PC-3 (cell line): Measurements from ENCODE around the gene TRIOBP. TPM values are rescaled to one million over a fixed set of nuclear protein-coding genes. Genes with fewer than 3 reads are reported as not detected.
A peak's percentile ranks its signal among the peaks of the same experiment; 100 is the strongest.

Experiments used
- ATAC-seq: fragments of 200-7000 bp; cut with Tn5 transposase; 2 replicates; pipeline ENCODE4 v1.9.1; 2020; ENCODE audit warnings: mild to moderate bottlenecking, moderate library complexity
- BruUV-seq: library from RNA; stranded (reverse); fragments of 400-500 nt; replicated peaks from 2 replicates; lab custom pipeline; 2021; lab: Mats Ljungman, UMichigan
- CTCF ChIA-PET: fragments of 300-600 bp; sonication (Branson Sonifier 250); formaldehyde crosslinking; loops from one replicate; lab custom pipeline; 2022; ENCODE audit warnings: antibody characterized with exemption; lab: Charles Lee
- POLR2A ChIA-PET: fragments of 300-600 bp; sonication (Branson Sonifier 250); formaldehyde crosslinking; loops from one replicate; lab custom pipeline; 2022; ENCODE audit warnings: antibody characterized with exemption; ENCODE audit not compliant: unreplicated experiment; lab: Charles Lee
- DNase-seq: peaks from one replicate; pipeline ENCODE4 v3.0.0-alpha.2; 2015
- H2AFZ ChIP-seq: fragments of 300-600 bp; sonication (generic); 2 replicates; pipeline ENCODE4 v1.6.0; 2016; ENCODE audit warnings: antibody characterized with exemption, low read length
- H3F3A ChIP-seq: fragments of 300-600 bp; sonication (generic); one replicate; pipeline ENCODE4 v1.6.0; 2017; ENCODE audit warnings: antibody characterized with exemption, low read length, control low read depth, mild to moderate bottlenecking; ENCODE audit not compliant: unreplicated experiment
- H3K27ac ChIP-seq: fragments of 300-600 bp; sonication (generic); 2 replicates; pipeline ENCODE4 v1.5.1; 2016; ENCODE audit warnings: mild to moderate bottlenecking, low read length
- H3K27me3 ChIP-seq: fragments of 300-600 bp; sonication (generic); 2 replicates; pipeline ENCODE4 v1.6.1; 2016; ENCODE audit warnings: low read length, mixed read lengths
- H3K36me3 ChIP-seq: fragments of 300-600 bp; sonication (generic); 2 replicates; pipeline ENCODE4 v1.6.1; 2016; ENCODE audit warnings: low read depth, mixed run types, low read length, mixed read lengths
- H3K4me1 ChIP-seq: fragments of 300-600 bp; sonication (generic); 2 replicates; pipeline ENCODE4 v1.5.1; 2016; ENCODE audit warnings: low read length; ENCODE audit not compliant: insufficient read depth
- H3K4me2 ChIP-seq: fragments of 300-600 bp; sonication (generic); 2 replicates; pipeline ENCODE4 v1.6.0; 2016; ENCODE audit warnings: low read length
- H3K4me3 ChIP-seq: fragments of 300-600 bp; sonication (generic); 2 replicates; pipeline ENCODE4 v1.5.1; 2016; ENCODE audit warnings: mild to moderate bottlenecking, low read length, mixed read lengths
- H3K79me2 ChIP-seq: fragments of 300-600 bp; sonication (generic); 2 replicates; pipeline ENCODE4 v1.6.1; 2017; ENCODE audit warnings: low read length, mixed read lengths
- H3K9ac ChIP-seq: fragments of 300-600 bp; sonication (generic); 2 replicates; pipeline ENCODE4 v1.6.0; 2016; ENCODE audit warnings: mild to moderate bottlenecking, low read length
- H3K9me2 ChIP-seq: fragments of 300-600 bp; sonication (generic); replicated peaks from 2 replicates; pipeline ENCODE4 v1.6.1; 2016; ENCODE audit warnings: mixed run types, low read length, mixed read lengths
- H3K9me3 ChIP-seq: fragments of 300-600 bp; sonication (generic); 2 replicates; pipeline ENCODE4 v1.6.1; 2016; ENCODE audit warnings: low read length, mixed read lengths
- H4K20me1 ChIP-seq: fragments of 300-600 bp; sonication (generic); 2 replicates; pipeline ENCODE4 v1.6.1; 2016; ENCODE audit warnings: low read length, mixed read lengths
- EZH2 ChIP-seq: fragments of 300-600 bp; sonication (generic); IDR thresholded peaks from one replicate; pipeline ENCODE4 v1.6.1; 2017; ENCODE audit warnings: antibody characterized with exemption, mild to moderate bottlenecking, low read length; ENCODE audit not compliant: unreplicated experiment
- EZH2phosphoT487 ChIP-seq: fragments of 300-600 bp; sonication (generic); IDR thresholded peaks from 2 replicates; pipeline ENCODE4 v1.6.1; 2018; ENCODE audit warnings: mild to moderate bottlenecking, antibody characterized with exemption, low read length, borderline replicate concordance
- intact Hi-C: fragments of 100-400 bp; cut with micrococcal nuclease; formaldehyde crosslinking; loops from 2 replicates; pipeline ENCODE4 v1.9.0; 2023
- total RNA-seq: library from RNA; depleted of rRNA; stranded (reverse); fragments of >200 nt; gene quantifications from 2 replicates; pipeline ENCODE4 v1.2.3, GENCODE V29; 2014
- TF ChIP-seq, protein P1 (sequence below): fragments of 300-600 bp; sonication (generic); conservative IDR thresholded peaks from 2 replicates; pipeline ENCODE4 v1.5.1; 2017; ENCODE audit warnings: antibody characterized with exemption, low read depth, mild to moderate bottlenecking, low read length

TRIOBP gene
- total RNA-seq, 1 experiment from 2014 or later = 64.5 TPM

GRCh38 chr22:37697538-37697835, 639 bp downstream of the TRIOBP start:
- H3K9me2 ChIP-seq = no peaks in the 10 kb centered on the region
- ChIA-PET POLR2A (no interaction called here), CTCF (no interaction called here)
- no peak overlapping the region for H2AFZ ChIP-seq
- no peak overlapping the region for H3K4me2 ChIP-seq
- no peaks in the 10 kb centered on the region for H3K36me3 ChIP-seq
- no peak for DNase-seq
- H3K27ac ChIP-seq = no peak overlapping the region
- no peak for ATAC-seq
- no peak overlapping the region for H3K9ac ChIP-seq
- peaks cover 16% of the 10 kb centered on the region for H3K4me1 ChIP-seq
- H3K27me3 ChIP-seq = no peaks in the 10 kb centered on the region
- no peaks in the 10 kb centered on the region for H3K9me3 ChIP-seq
- H4K20me1 ChIP-seq = no peaks in the 10 kb centered on the region
- intact Hi-C loops = loop anchor here (10.0 kb wide), 1 partner anchor 47 kb away; no protein-coding TSS in a partner anchor
- BruUV-seq = no TSS peak
- TF ChIP-seq, protein P1, sequence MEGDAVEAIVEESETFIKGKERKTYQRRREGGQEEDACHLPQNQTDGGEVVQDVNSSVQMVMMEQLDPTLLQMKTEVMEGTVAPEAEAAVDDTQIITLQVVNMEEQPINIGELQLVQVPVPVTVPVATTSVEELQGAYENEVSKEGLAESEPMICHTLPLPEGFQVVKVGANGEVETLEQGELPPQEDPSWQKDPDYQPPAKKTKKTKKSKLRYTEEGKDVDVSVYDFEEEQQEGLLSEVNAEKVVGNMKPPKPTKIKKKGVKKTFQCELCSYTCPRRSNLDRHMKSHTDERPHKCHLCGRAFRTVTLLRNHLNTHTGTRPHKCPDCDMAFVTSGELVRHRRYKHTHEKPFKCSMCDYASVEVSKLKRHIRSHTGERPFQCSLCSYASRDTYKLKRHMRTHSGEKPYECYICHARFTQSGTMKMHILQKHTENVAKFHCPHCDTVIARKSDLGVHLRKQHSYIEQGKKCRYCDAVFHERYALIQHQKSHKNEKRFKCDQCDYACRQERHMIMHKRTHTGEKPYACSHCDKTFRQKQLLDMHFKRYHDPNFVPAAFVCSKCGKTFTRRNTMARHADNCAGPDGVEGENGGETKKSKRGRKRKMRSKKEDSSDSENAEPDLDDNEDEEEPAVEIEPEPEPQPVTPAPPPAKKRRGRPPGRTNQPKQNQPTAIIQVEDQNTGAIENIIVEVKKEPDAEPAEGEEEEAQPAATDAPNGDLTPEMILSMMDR = no peak
- H3F3A ChIP-seq = no peaks in the 10 kb centered on the region
- no peak overlapping the region for H3K4me3 ChIP-seq
- no peaks in the 10 kb centered on the region for H3K79me2 ChIP-seq

- POLR2A ChIA-PET = no interaction called here
- intact Hi-C loops = no loop called here
Observed at GRCh38 chr22:37701141-37701786, 4.4 kb downstream of the TRIOBP start.

DNA sequence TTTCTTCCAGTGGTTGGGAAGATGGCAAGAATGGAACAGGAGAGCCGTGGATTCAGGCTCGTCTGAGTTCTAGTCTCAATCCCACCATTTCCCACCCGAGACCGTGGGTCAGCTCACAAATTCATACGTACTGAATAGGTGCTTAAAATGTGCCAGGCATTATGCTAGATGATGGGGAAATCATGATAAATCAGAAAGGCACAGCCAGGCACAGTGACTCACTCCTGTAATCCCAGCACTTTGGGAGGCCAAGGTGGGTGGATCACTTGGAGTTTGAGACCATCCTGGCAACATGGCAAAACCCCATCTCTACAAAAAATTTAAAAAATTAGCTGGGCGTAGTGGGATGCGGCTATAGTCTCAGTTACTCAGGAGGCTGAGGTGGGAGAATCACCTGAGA, 7.1 kb downstream of the TRIOBP start:
- intact Hi-C loops = no loop called here
- BruUV-seq = no TSS peak
- no peak overlapping the region for H3K27ac ChIP-seq
- H3K4me3 ChIP-seq = no peak overlapping the region
- no peaks in the 10 kb centered on the region for H3K9me2 ChIP-seq
- H3K79me2 ChIP-seq = no peaks in the 10 kb centered on the region
- no peaks in the 10 kb centered on the region for H3K36me3 ChIP-seq
- DNase-seq (no peak), ATAC-seq (no peak)
- CTCF ChIA-PET = no interaction called here
- no peak overlapping the region for H3K9ac ChIP-seq
- POLR2A ChIA-PET = no interaction called here
- no peak overlapping the region for H2AFZ ChIP-seq
- no peaks in the 10 kb centered on the region for H3K9me3 ChIP-seq
- TF ChIP-seq EZH2phosphoT487 (no peak), EZH2 (no peak)
- TF ChIP-seq, protein P1 = no peak
- H3K27me3 ChIP-seq = no peaks in the 10 kb centered on the region
- H4K20me1 ChIP-seq = no peaks in the 10 kb centered on the region
- no peaks in the 10 kb centered on the region for H3F3A ChIP-seq
- H3K4me1 ChIP-seq = no peaks in the 10 kb centered on the region
- H3K4me2 ChIP-seq = no peak overlapping the region

More at GRCh38 chr22:37701141-37701786, 4.4 kb downstream of the TRIOBP start:
- Histone ChIP-seq H4K20me1 (no peaks in the 10 kb centered on the region), H3K27me3 (no peaks in the 10 kb centered on the region), H3K27ac (no peak overlapping the region), H2AFZ (no peak overlapping the region), H3K4me3 (no peak overlapping the region), H3K4me1 (peaks cover 10% of the 10 kb centered on the region; the same call in 1 of the 2 replicates), H3K79me2 (no peaks in the 10 kb centered on the region), H3K9ac (no peak overlapping the region), H3K9me2 (no peaks in the 10 kb centered on the region), H3K9me3 (no peaks in the 10 kb centered on the region), H3K4me2 (no peak overlapping the region), H3F3A (no peaks in the 10 kb centered on the region), H3K36me3 (no peaks in the 10 kb centered on the region)
- TF ChIP-seq EZH2phosphoT487 (no peak), EZH2 (no peak)
- TF ChIP-seq, protein P1 = no peak
- ATAC-seq (no peak), DNase-seq (peak; percentile 18)
- CTCF ChIA-PET = no interaction called here
- BruUV-seq = no TSS peak
